Gastroesophageal sphincter (tissue), 3 donors: ENCODE data around the gene TMEM164.

Experiments used
- POLR2A ChIP-seq, 2 donors: fragments of 450-650 bp; IDR thresholded peaks; one replicate each; pipeline ENCODE4 v1.6.1; 2017; ENCODE audit warnings: antibody characterized with exemption in 2 of 2, mild to moderate bottlenecking in 2 of 2, moderate library complexity in 1 of 2
- POLR2AphosphoS5 ChIP-seq: sonication (generic); formaldehyde crosslinking; IDR thresholded peaks from one replicate; pipeline ENCODE4 v1.6.1; 2017; ENCODE audit warnings: antibody characterized with exemption
- TF ChIP-seq, protein P1 (sequence below), 4 experiments: fragments of 200-600 bp in 2 of 4; fragments of 450-650 bp in 2 of 4; sonication (generic) in 1 of 4; IDR thresholded peaks; one replicate each; pipeline ENCODE4 v1.5.1; 2017 to 2019; ENCODE audit warnings: antibody characterized with exemption in 4 of 4, mild to moderate bottlenecking in 2 of 4, moderate library complexity in 2 of 4

DNA sequence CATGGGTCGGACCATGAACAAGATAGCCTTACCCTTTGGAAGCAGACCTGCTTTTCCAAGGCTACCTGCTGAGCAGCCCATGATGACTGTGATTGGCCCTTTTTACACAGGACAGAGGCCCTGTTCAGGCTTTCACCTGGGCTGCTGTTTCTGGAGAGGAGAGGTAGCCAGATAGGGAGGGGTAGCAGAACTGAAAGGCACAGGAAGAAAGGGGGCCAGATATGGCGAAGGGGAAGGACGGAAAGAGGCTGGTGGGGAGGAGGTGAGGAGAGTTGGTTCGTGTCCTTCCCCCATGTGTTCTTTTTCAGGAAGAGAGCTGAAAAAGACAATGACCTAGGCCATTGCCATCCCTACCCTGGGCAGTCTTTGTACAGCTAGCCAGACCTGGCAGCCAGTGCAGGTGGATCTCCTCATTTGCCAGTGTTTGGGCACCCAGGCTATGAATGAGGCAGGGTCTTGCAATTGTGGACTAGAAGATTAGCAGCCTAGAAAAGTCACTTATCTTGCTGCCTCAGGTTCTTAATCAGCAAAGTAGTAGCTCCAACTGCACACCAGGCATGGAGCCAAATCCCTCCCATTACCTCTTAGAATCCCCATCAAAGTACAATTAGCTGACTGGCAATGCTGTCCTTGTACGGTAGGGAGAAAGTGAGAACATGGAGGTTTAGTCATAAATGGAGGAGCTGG is 175.4 kb downstream of the TMEM164 start:
- TF ChIP-seq, protein P1, sequence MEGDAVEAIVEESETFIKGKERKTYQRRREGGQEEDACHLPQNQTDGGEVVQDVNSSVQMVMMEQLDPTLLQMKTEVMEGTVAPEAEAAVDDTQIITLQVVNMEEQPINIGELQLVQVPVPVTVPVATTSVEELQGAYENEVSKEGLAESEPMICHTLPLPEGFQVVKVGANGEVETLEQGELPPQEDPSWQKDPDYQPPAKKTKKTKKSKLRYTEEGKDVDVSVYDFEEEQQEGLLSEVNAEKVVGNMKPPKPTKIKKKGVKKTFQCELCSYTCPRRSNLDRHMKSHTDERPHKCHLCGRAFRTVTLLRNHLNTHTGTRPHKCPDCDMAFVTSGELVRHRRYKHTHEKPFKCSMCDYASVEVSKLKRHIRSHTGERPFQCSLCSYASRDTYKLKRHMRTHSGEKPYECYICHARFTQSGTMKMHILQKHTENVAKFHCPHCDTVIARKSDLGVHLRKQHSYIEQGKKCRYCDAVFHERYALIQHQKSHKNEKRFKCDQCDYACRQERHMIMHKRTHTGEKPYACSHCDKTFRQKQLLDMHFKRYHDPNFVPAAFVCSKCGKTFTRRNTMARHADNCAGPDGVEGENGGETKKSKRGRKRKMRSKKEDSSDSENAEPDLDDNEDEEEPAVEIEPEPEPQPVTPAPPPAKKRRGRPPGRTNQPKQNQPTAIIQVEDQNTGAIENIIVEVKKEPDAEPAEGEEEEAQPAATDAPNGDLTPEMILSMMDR (IDR thresholded peaks at IDR 0.05): no peak
- no peak for TF ChIP-seq POLR2AphosphoS5
- TF ChIP-seq POLR2A (IDR thresholded peaks at IDR 0.05): no peak
